Germinal center (tissue), 1 donor: ENCODE data around the gene RDX.

Source experiments
- DNase-seq: peaks from one replicate; pipeline ENCODE4 v3.0.0; 2012; ENCODE audit warnings: mixed read lengths, low spot score

The RDX gene

DNA sequence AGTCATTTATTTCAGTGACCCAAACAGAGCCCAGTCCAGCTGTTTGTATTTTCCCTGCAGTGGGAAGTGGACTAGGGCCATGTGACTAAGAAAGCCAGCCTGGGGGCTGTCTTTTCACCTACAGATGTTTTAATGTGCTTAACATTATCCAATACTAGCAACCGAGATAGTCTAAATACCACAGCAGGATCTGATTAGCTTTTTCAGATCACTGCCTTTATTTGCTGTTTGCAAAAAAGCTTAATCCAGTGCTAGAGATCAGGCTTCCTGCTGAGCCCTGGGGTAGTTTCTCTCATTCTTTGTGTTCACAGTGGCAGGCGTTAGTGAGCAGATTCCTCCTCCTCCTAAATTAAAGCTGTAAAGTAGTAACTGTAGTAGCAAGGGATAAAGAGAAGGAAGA, 168.3 kb downstream of the RDX start:
- DNase-seq, result no peak

DNA sequence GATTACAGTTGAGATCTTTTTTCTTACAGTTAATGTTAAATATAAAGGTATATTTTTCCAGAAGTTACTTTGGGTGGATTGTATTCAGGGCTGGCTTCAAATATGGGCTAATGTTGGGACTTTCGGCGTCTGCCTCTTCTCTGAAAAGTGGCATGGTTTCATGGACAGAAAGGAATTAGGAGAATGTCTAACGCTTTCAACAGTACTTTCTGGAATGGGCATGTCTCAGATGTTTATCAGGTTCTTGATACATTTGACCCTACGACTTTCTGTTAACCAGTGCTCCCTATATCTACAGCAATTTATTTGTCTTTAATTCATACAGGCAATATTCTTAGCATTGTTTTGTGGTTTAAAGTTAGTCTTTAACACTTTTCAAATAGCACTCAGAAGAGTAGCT, 169.5 kb downstream of the RDX start:
- DNase-seq, result no peak

GRCh38 chr11:110125632-110126031, 170.8 kb downstream of the RDX start:
- DNase-seq, result no peak
